Esophagus squamous epithelium (tissue), 5 donors: ENCODE results near the gene BMERB1. TPM values are rescaled to one million over a fixed set of nuclear protein-coding genes. Genes with fewer than 3 reads are reported as not detected.

Source experiments
- DNase-seq: peaks from one replicate; lab custom pipeline; 2025; lab: John Stamatoyannopoulos, UW
- H3K27ac ChIP-seq, 4 donors: fragments of 200-600 bp; sonication (generic); one replicate each; pipeline ENCODE4 v1.5.1; 2016 to 2019; ENCODE audit warnings: mild to moderate bottlenecking in 1 of 4
- H3K27me3 ChIP-seq, 4 donors: fragments of 200-600 bp; sonication (generic); 1 replicate in 3 of 4; 2 replicates in 1 of 4; pipeline versions ENCODE4 v1.5.1 to v1.6.0; 2017 to 2021; ENCODE audit warnings: antibody characterized with exemption in 1 of 4
- H3K36me3 ChIP-seq, 3 donors: fragments of 200-600 bp; sonication (generic); one replicate each; pipeline ENCODE4 v1.5.1; 2016 to 2019
- H3K4me1 ChIP-seq, 3 donors: fragments of 200-600 bp; sonication (generic); one replicate each; pipeline ENCODE4 v1.5.1; 2017 to 2019
- H3K4me3 ChIP-seq, 4 donors: fragments of 200-600 bp; sonication (generic); 1 replicate in 3 of 4; 2 replicates in 1 of 4; pipeline ENCODE4 v1.5.1; 2016 to 2019; ENCODE audit warnings: mild to moderate bottlenecking in 2 of 4, moderate library complexity in 1 of 4
- H3K9me3 ChIP-seq, 3 donors: fragments of 200-600 bp; sonication (generic); one replicate each; pipeline ENCODE4 v1.5.1; 2016 to 2019
- POLR2A ChIP-seq, 4 donors: fragments of 450-650 bp; IDR thresholded peaks; one replicate each; pipeline ENCODE4 v1.6.1; 2017; ENCODE audit warnings: antibody characterized with exemption in 4 of 4, mild to moderate bottlenecking in 4 of 4, moderate library complexity in 3 of 4
- WGBS, 2 donors: methylation state at CpG; one replicate each; pipeline ENCODE4 v1.1.5; 2018; 5-methylcytosine and 5-hydroxymethylcytosine counted together
- intact Hi-C: fragments of 100-400 bp; cut with DNase I; formaldehyde crosslinking; loops from one replicate; pipeline ENCODE4 v1.15.0; 2022
- total RNA-seq, 4 donors: library from RNA; depleted of rRNA; stranded (reverse); fragments of >200 nt; gene quantifications; one replicate each; pipeline ENCODE4 v1.1.0, GENCODE V29; 2016
- TF ChIP-seq, protein P1 (sequence below), 6 experiments: fragments of 450-650 bp in 4 of 6; fragments of 200-600 bp in 2 of 6; sonication (generic) in 2 of 6; IDR thresholded peaks; one replicate each; pipeline ENCODE4 v1.5.1; 2016 to 2019; ENCODE audit warnings: antibody characterized with exemption in 6 of 6, mild to moderate bottlenecking in 4 of 6, moderate library complexity in 4 of 6
- donor health status: DM: yes; HTN: yes; CAD: no.

BMERB1 gene
- total RNA-seq, 4 donors from 2014 or later = 3.4 to 38.1 (median 14.9) TPM

DNA sequence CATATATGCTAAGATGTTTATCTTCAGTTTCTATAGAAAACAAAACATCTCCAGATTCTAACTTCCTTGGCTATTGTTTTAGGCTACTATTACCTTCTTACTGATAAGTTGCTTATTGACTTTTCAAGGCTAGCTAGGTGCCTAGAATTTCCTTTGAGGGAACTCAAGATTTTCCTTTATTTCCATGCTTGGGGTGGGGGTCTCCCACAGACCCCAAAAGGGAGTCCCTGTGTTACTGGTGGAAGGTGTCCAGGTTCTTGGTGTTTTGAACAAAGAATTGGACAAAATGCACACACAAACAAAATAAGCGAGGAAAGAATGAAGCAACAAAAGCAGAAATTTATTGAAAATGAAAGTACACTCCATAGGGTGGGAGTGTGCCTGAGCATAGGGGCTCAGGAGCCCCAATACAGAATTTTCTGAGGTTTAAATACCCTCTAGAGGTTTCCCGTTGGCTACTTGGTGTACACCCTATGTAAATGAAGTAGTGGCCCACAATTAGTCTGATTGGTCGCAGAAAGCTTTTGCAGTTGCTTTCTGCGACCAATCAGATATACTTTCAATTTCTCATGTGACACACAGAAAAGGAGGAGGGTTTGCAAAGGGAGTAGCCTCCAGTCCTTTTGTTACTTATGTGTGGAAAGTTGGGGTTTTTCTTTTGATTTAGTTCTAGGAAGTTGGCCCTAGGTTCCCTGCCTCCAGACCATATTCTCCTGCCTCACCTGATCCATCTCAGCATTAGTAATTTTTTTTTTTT is 141.1 kb downstream of the BMERB1 start:
- H3K9me3 ChIP-seq = no peaks in the 10 kb centered on the region
- peaks cover 0 to 42% (median 25%) of the 10 kb centered on the region in 3 donors for H3K4me1 ChIP-seq
- H3K4me3 ChIP-seq = no peak overlapping the region
- H3K36me3 ChIP-seq = no peaks in the 10 kb centered on the region
- no peaks in the 10 kb centered on the region for H3K27me3 ChIP-seq
- no peak for TF ChIP-seq POLR2A (IDR thresholded peaks at IDR 0.05)
- TF ChIP-seq, protein P1, sequence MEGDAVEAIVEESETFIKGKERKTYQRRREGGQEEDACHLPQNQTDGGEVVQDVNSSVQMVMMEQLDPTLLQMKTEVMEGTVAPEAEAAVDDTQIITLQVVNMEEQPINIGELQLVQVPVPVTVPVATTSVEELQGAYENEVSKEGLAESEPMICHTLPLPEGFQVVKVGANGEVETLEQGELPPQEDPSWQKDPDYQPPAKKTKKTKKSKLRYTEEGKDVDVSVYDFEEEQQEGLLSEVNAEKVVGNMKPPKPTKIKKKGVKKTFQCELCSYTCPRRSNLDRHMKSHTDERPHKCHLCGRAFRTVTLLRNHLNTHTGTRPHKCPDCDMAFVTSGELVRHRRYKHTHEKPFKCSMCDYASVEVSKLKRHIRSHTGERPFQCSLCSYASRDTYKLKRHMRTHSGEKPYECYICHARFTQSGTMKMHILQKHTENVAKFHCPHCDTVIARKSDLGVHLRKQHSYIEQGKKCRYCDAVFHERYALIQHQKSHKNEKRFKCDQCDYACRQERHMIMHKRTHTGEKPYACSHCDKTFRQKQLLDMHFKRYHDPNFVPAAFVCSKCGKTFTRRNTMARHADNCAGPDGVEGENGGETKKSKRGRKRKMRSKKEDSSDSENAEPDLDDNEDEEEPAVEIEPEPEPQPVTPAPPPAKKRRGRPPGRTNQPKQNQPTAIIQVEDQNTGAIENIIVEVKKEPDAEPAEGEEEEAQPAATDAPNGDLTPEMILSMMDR (IDR thresholded peaks at IDR 0.05) = no peak
- H3K27ac ChIP-seq = peak overlapping the region in 2 of 4 donors; percentile 68 to 72
- WGBS, 2 donors = 87 to 92% methylated on average over 4 of the region's 4 CpGs
- DNase-seq = no peak
- intact Hi-C loops = no loop called here

DNA sequence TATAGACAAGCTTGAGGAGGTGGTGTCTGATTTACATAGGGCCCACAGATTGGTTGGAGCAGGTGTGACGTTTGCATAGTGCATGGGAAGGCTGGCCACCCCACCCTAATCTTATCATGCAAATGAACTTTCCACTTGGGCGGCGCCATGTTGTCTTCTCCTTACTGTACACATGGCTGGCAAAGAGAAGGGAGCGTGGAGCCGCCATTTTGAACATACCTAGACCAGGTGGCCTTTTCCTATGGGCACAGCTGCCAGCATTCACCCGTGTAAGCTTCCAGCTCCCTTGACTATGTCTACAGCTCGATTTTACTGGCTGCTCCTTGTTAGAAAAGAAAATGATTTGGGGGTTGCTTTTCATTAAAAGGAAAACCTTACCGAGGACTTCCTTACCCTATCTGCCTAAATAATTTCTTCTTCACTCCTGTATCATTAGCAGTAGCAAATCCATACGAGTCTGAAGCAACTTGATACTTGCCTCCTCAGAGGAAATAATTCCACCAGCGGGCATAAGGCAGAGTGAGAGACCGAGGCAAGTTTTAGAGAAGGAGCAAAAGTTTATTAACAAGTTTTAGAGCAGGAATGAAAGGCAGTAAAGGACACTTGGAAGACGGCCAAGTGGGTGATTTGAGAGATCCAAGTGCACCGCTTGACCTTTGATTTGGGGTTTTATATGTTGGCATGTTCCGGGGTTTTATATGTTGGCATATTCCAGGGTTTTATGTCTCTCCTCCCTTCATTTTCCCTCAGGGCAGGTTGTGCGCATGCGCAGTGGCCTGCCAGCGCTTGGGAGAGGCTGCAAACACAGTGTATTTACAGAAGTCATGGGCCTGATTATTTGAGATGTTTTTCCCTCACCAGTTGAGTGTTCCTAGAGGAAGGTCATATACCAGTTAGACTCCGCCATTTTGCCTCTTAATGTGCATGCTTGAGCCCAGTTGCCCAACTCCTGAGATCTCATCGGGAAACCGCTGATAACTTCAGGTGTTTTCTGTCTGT is 142.9 kb downstream of the BMERB1 start:
- H3K9me3 ChIP-seq = no peaks in the 10 kb centered on the region
- H3K36me3 ChIP-seq = peaks cover 0 to 11% (median 0%) of the 10 kb centered on the region in 3 donors
- peaks cover 0 to 51% (median 27%) of the 10 kb centered on the region in 3 donors for H3K4me1 ChIP-seq
- 80 to 82% methylated on average over 19 to 20 of the region's 20 CpGs for WGBS, 2 donors
- TF ChIP-seq, protein P1 (IDR thresholded peaks at IDR 0.05) = no peak
- no peak for TF ChIP-seq POLR2A (IDR thresholded peaks at IDR 0.05)
- no peak overlapping the region for H3K4me3 ChIP-seq
- peak overlapping the region in 3 of 4 donors; percentile 52 to 72 (median 68) for H3K27ac ChIP-seq
- intact Hi-C loops = no loop called here
- no peaks in the 10 kb centered on the region for H3K27me3 ChIP-seq
- DNase-seq = no peak

DNA sequence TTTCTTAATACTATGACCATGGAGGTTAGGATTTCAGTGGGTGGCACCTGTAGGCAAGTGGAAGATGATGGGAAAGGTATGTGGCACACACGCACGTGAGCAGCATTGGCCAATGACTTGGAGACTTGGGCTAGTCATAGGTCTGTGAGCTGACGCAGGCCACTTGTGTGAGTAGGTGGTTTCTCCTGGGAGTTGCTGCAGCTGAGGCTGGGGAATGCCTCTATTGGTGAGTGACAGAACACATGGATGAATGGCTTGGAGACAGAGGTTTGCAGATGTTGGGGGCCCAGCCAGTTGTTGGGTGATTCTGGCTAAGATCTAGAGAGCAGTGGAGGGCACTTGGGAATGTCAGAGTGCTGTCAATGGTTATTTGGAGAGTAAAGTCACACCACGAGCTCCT is 144.4 kb downstream of the BMERB1 start:
- WGBS, 2 donors = 88 to 95% methylated on average over 2 to 4 of the region's 4 CpGs
- no peak for DNase-seq
- H3K27ac ChIP-seq = no peak overlapping the region
- H3K4me3 ChIP-seq = no peak overlapping the region
- no peaks in the 10 kb centered on the region for H3K9me3 ChIP-seq
- intact Hi-C loops = no loop called here
- no peak for TF ChIP-seq POLR2A (IDR thresholded peaks at IDR 0.05)
- TF ChIP-seq, protein P1 (IDR thresholded peaks at IDR 0.05) = no peak
- peaks cover 0 to 26% (median 0%) of the 10 kb centered on the region in 3 donors for H3K36me3 ChIP-seq
- peaks cover 0 to 38% (median 16%) of the 10 kb centered on the region in 3 donors for H3K4me1 ChIP-seq
- H3K27me3 ChIP-seq = no peaks in the 10 kb centered on the region

DNA sequence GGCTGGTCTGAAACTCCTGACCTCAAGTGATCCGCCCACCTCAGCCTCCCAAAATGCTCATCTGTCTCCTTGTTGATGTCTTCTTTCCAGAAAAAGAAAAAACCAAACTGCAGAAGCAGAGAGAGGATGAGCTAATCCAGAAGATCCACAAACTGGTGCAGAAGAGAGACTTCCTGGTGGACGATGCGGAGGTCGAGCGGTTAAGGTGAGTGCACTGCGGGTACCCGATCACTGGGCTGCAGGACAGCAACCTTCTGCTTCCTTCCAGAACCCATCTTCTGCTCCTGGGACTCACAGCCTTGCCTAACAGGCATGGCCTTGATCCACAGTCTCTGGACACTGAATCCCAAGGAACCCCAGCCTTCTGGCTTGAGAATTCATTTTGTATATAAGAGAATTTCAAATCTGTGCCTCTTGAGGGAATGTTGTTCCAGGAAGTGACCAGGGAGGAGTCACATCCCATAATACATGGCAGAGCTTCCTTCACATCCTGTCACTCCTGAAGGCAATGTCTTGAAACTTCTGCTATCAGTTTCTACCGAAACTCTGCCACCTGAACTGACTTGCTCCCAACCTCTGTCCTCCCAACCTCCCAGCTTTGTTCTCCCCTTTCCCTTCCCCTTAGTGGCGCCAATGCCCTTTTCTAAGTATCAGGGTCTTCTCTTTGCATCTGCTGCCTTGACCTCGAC is 146.9 kb downstream of the BMERB1 start:
- no peaks in the 10 kb centered on the region for H3K27me3 ChIP-seq
- no peak for DNase-seq
- H3K27ac ChIP-seq = peak overlapping the region in 2 of 4 donors; percentile 21 to 69
- no peak overlapping the region for H3K4me3 ChIP-seq
- peaks cover 0 to 28% (median 16%) of the 10 kb centered on the region in 3 donors for H3K4me1 ChIP-seq
- no peak for TF ChIP-seq POLR2A (IDR thresholded peaks at IDR 0.05)
- TF ChIP-seq, protein P1 (IDR thresholded peaks at IDR 0.05) = no peak
- peaks cover 0 to 6% (median 0%) of the 10 kb centered on the region in 3 donors for H3K9me3 ChIP-seq
- H3K36me3 ChIP-seq = peaks cover 0 to 37% (median 0%) of the 10 kb centered on the region in 3 donors
- intact Hi-C loops = no loop called here
- WGBS, 2 donors = 74 to 76% methylated on average over 8 to 9 of the region's 10 CpGs
